Measurements from ENCODE around the gene HEG1.

DNA sequence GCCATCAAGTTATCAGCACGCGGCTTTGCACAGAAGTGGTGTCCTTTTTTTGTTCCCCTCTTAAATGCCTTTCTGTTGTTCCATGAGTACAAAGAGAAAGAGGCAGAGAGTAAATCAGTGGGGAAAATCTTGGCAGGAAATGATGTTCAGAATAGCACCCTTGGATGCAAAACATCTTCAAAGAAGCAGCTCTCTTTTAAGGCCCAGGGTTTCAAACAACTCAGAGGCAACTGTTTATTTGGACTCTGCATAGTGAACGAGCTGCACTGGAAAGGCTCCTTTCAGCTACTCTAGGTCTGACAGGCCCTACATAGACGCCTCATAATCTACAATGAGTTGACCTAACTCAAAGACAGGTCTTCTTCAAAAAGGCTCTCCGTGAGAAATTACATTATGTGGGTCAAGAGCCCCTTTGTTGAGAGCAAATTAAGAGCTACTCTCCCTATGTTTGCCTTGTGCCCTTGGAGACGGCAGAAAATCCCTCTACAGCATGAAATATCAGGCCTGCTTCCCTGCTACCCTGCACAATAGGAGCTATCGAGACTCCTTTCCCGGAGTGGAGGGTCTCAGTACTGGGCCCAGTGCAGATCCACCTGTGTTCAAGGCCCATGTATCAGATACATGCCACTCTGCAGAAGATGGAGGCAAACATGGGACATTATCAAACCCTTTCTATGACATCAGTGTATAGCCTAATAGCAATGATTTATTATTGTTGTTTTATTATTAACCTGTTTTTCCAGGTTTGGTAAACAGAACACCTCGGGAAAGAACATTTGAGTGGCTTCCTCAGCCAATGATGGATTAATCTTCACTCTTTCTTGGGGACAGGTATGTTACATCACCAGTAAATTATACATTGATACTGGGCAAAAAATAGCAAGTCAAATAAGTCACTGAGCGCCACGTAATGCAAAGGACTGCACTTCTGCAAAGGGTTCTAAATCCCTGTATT lies 53.1 kb downstream of the HEG1 start:
- TF ChIP-seq POLR2A (IDR thresholded peaks at IDR 0.05; ENCODE audit: extremely low read depth, insufficient read length), result no peak
- TF ChIP-seq, protein P1, sequence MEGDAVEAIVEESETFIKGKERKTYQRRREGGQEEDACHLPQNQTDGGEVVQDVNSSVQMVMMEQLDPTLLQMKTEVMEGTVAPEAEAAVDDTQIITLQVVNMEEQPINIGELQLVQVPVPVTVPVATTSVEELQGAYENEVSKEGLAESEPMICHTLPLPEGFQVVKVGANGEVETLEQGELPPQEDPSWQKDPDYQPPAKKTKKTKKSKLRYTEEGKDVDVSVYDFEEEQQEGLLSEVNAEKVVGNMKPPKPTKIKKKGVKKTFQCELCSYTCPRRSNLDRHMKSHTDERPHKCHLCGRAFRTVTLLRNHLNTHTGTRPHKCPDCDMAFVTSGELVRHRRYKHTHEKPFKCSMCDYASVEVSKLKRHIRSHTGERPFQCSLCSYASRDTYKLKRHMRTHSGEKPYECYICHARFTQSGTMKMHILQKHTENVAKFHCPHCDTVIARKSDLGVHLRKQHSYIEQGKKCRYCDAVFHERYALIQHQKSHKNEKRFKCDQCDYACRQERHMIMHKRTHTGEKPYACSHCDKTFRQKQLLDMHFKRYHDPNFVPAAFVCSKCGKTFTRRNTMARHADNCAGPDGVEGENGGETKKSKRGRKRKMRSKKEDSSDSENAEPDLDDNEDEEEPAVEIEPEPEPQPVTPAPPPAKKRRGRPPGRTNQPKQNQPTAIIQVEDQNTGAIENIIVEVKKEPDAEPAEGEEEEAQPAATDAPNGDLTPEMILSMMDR (IDR thresholded peaks at IDR 0.05; ENCODE audit: low read depth, low read length), result no peak
- TF ChIP-seq MYC (IDR thresholded peaks at IDR 0.05; ENCODE audit: low read depth, low read length), result no peak

Measured in NB4 (cell line).